GM19023 (cell line): ENCODE data around the gene GRIK3.

Experiments used
- ATAC-seq: cut with Tn5 transposase; IDR thresholded peaks from one replicate; pipeline ENCODE4 v1.9.1; 2021; ENCODE audit warnings: mild to moderate bottlenecking, moderate library complexity; ENCODE audit not compliant: unreplicated experiment

GRIK3 gene

GRCh38 chr1:36796106-36796590 is 238.2 kb downstream of the GRIK3 start:
- no peak for ATAC-seq

DNA sequence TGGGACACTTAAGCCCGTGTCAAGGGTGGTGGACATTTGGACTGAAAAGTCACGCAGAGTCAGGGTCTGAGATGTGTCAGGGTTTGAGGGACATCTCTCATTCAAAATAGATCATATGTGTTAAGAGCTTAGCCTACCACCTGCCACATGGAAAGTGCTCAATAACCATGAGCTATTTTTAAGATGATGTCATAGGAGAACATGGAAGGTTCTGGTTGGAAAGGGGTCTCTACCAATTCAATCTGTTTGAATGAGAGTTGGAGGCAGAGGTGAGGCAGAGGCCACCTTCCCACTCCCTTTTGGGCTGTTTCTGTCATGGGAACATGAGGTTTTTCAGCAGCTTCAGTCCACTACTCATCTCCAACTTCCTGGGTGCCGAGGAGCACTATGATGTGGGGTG is 239.9 kb downstream of the GRIK3 start:
- ATAC-seq, result no peak

GRCh38 chr1:36793452-36793851 is 240.9 kb downstream of the GRIK3 start:
- ATAC-seq, result no peak

- no peak for ATAC-seq
Observed at GRCh38 chr1:36792292-36792691, 242.0 kb downstream of the GRIK3 start.

- no peak for ATAC-seq
Observed at GRCh38 chr1:36790191-36790590, 244.1 kb downstream of the GRIK3 start.

DNA sequence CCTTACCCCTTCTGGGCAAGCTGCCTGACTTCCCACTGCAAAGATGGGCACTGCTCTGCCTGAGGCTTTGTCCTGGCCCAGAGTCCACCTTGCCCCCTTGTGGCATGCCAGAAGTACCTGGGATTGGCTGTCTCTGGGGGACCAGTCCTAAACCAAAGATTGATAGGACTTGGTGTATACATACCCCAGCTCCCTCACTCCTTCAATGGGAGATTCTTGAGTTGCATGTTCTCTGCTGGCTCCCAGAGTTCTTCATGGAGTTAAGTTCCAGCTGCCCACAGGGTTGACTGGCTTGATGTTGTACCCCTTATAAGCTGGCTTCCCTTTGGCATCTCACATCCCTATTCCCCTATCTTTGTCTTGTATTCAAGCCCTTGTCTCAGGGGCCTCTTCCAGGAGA is 244.8 kb downstream of the GRIK3 start:
- no peak for ATAC-seq

- no peak for ATAC-seq
Observed at GRCh38 chr1:36787312-36787913, 246.9 kb downstream of the GRIK3 start.

DNA sequence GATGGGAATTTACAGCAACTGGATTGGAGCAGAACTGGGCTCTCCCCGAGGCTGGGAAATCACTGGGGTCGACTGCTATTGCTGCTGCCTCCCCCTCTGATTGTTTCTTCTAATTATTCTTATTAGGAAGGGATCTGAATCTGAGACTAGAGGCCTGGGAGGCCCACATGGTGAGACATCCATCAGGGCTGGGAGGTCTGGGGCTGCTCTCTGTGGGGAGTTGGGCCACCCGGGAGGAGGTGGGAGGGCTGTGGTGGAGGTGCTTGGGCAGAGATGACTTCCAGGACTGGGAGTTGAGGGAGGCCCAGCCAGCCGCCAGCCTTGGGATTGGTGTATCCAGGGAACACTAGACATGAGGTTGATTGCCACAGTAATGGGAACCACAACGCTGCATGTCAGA is 247.9 kb downstream of the GRIK3 start:
- ATAC-seq, result no peak

GRCh38 chr1:36784147-36784859 is 250.0 kb downstream of the GRIK3 start:
- ATAC-seq, result no peak

DNA sequence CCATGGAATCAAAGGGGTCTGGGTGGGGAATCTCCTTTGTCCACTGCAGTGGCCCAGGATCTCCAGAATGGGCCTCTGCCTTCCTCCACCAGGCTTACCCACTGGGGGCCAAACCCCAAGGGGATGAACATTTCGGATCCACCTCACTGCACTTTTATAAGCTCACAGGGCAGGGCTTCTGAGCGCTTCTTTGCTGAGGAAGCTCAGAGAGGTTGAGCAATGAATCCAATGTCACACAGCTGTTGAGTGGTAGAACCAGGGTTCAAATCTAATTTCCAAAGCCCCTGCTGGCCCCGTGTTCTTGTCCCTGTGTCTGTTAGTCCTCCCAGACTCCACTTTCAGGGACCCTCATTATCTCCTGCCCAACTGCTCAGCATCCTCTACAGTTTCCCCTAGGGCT is 250.8 kb downstream of the GRIK3 start:
- no peak for ATAC-seq

GRCh38 chr1:36782785-36783184 is 251.5 kb downstream of the GRIK3 start:
- no peak for ATAC-seq

DNA sequence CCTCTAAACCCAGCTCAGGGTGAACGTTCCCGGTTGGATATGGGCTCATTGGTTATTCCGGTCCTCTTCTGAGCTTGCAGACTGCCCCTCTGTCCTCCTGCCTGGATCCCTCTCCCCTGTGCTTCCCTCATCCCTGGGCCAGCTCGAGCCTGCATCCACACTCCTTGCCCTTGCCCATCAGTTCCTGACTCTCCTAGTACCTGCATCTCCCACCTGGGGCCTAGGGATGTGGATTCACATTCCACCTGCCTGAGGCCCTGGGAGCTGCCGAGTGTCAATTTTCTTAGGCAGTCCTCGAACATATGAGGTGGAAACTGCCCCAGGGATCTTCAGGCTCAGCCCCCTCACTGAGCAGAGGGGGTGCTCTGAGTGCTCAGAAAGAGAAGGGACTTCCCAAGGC is 252.2 kb downstream of the GRIK3 start:
- ATAC-seq, result no peak

DNA sequence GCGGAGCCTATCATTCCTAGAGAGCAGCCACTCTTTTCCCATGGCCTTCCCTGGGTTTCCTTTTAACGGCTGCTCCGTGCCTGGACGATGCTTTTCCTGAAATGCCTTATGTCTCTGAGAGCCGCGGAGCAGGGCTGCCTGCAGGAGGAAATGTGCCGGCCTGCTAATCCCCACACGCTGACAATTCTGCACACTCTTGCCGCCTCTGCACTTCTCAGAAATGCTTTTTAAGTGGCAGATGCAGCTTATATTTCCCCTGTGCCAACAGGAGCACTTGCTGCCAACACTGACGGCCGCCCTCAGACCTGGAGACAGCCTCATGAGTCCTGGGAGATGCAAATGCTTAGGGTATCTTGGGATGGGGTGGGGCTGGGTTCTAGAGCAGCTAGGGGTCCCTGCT is 253.2 kb downstream of the GRIK3 start:
- no peak for ATAC-seq

DNA sequence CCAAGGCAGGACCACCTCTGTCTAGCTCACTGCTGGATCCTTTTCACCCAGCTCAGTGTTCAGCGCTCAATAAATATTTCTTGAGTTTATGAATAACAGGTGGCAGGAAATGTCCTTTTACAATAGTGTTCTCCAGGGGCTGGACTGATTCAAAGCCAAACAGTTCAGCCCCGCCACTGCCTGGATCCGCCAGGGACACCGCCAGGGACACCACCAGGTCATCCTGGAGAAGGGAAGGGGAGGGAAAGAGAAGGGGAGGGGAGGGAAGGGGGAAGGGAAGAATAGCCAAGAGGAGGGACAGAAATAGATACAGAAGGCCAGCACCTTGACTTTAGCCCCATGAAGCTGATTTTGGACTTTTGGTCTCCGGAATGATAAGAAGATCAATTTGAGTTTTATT is 255.6 kb downstream of the GRIK3 start:
- ATAC-seq, result no peak

GRCh38 chr1:36776948-36777831 is 257.1 kb downstream of the GRIK3 start:
- ATAC-seq, result no peak

GRCh38 chr1:36776256-36776655 is 258.1 kb downstream of the GRIK3 start:
- no peak for ATAC-seq

GRCh38 chr1:36775716-36776115 is 258.6 kb downstream of the GRIK3 start:
- no peak for ATAC-seq

DNA sequence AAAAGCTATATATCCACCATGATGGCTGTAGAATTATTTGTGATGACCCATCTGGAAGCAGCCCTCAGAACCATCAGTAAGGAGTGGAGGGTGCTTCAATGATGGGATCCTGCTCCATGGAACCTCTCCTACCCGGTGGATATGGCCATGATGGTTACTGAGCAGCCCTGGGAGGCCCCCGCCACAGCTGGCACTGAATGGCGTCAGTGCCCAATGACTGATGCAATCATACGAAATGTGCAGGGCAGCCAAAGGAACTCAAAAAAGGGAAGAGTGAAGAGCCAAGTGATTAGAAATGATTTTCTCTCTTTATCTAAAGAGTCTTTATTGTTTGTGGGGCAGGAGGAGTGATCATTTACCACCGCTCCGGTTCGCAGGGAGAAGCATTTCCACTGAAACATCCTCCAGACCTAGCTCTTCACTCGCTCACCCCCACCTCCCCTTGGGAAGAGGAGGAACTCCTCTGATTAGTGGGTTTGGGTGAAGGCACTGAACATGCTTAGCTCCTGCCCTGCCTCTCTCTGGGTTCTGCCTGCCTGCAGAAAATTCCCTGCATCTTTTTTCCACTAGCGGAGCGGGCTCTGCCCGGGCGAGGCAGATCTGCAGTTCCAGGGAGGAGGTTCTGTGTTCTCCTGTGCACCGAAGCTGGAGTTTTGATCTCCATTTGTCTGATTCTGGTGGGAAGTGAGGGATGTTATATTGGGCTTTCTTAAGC is 260.3 kb downstream of the GRIK3 start:
- no peak for ATAC-seq

DNA sequence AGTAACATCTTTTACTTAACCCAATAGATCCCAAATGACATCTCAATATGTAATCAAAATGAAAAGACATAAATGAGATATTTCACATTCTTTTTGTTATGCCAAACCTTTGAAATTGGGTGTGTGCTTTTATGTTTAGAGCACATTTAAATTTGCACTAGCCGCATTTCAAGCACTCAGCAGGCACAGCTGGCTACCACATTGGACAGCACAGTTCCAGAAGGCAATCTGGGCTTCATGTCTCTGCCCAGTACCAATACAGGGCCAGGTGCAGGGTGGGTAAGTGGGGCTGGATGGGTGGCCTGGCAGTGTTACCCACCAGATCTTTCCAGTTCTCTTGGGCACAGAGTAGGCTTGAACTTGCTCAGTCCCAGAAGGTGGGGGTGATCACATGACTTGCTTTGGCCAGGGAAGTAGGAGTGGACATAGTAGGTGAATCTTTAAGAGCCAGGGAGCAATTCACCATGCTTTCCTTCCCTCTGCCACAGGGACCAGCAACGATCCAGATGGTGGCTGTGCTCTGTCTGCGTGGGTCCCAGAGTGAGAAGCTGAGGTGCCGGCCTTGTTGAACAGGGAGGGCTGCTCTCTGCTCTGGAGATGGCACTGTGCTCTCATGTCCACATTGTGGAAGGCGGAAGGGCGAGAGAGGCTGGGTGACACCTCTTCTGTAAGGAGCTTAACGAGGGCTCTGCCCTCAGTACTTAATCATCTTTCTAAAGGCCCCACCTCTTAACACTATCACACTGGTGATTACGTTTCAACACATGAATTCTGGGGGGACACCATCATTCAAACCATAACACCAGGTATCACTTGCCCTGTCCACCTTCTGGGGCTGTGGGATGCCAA is 261.4 kb downstream of the GRIK3 start:
- no peak for ATAC-seq

DNA sequence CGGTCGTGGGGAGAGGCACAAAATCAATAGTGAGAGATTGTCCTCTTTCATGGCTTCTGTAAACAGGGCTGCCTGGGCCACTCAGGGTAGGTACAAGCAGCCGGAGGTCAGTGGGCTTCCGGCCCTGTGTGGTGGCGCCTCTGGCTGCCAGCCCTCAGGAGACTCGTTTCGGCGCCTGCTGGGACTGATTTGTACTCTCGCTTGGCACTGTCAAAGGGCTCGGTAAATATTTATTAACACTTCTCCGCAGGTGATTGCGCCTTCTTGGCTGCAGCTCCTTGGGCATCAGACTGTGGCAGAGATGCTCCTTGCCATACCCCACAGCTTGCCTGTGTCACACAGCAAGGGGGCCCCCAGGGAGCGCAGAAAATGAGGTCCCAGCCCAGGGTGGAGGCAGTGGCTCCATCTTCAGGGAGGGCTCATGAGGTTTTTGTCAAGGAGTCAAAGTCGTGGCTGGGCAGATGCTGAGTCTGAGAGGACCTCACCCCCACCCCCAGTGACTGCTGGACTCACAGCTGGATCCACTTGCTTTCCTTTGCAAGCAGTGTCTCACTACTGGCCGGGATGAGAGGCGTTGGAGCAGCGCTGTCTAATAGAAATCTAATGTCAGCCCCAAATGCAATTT is 262.5 kb downstream of the GRIK3 start:
- no peak for ATAC-seq
